ENCODE measurements around the gene PDE4D. TPM values are rescaled to one million over a fixed set of nuclear protein-coding genes. Genes with fewer than 3 reads are reported as not detected.

PDE4D gene
- total RNA-seq, 1 experiment from 2014 or later: 3.3 TPM

DNA sequence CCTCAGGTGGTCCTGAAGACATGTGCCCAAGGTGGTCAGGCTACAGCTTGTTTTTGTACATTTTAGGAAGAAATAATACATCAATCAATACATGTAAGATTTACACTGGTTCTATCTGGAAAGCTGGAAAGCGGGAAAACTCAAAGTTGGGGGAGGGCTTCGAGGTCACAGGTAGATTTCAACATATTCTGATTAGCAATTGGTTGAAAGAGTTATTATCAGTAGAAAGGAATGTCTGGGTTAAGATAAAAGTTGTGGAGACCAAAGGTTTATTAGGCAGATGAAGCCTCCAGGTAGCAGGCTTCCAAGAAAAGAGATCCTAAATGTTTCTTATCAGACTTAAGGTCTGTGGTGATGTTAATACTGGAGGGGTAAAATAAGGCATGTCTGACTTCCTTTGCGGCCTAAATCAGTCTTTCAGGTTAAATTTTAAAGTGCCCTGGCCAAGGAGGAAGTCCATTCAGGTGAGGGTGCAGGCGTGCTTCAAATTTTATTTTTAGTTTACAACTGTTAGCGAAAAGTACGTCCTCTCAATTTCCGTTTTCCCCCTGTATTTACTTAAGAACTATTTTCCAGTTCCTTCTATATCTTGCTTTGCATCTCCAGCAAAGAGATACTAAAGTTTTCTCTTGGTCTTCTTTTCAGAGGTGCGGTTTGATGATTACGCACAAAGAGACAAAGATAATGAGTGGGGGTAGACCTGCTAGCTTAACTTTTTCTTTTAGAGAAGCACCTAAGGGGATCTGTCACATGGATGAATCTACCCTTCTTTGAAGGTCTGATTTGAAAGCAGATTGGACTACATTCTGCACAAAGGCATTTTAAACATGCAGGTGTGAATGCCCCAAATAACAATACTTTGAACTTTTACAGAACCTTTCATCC, 732.1 kb downstream of the PDE4D start (continued):
- TF ChIP-seq JAZF1 (CRISPR knock-in tag; IDR thresholded peaks at IDR 0.05) (no peak), MYBL2 (CRISPR knock-in tag; IDR thresholded peaks at IDR 0.05) (no peak)
- TF ChIP-seq, protein P1, sequence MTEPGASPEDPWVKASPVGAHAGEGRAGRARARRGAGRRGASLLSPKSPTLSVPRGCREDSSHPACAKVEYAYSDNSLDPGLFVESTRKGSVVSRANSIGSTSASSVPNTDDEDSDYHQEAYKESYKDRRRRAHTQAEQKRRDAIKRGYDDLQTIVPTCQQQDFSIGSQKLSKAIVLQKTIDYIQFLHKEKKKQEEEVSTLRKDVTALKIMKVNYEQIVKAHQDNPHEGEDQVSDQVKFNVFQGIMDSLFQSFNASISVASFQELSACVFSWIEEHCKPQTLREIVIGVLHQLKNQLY (CRISPR knock-in tag; IDR thresholded peaks at IDR 0.05): no peak

- Mint-ChIP-seq H3K36me3 (no peaks in the 10 kb centered on the region), H3K4me3 (no peak overlapping the region), H3K27ac (no peak overlapping the region), H3K9me3 (no peaks in the 10 kb centered on the region), H3K4me1 (peaks cover 6% of the 10 kb centered on the region), H3K27me3 (ENCODE audit: low read depth) (peaks cover 25% of the 10 kb centered on the region)
- ATAC-seq: no peak
- ChIA-PET POLR2A (interaction anchor here (0.6 kb wide), 1 partner anchor 480 kb away, joined by 3 read pairs; no protein-coding TSS in a partner anchor), CTCF (no interaction called here)
- DNase-seq (ENCODE audit: low spot score): no peak
- TF ChIP-seq NFE2L1 (CRISPR knock-in tag; IDR thresholded peaks at IDR 0.05): no peak
- TF ChIP-seq, protein P2, sequence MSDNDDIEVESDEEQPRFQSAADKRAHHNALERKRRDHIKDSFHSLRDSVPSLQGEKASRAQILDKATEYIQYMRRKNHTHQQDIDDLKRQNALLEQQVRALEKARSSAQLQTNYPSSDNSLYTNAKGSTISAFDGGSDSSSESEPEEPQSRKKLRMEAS (CRISPR knock-in tag; IDR thresholded peaks at IDR 0.05): no peak
- TF ChIP-seq, protein P3, sequence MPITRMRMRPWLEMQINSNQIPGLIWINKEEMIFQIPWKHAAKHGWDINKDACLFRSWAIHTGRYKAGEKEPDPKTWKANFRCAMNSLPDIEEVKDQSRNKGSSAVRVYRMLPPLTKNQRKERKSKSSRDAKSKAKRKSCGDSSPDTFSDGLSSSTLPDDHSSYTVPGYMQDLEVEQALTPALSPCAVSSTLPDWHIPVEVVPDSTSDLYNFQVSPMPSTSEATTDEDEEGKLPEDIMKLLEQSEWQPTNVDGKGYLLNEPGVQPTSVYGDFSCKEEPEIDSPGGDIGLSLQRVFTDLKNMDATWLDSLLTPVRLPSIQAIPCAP (CRISPR knock-in tag; IDR thresholded peaks at IDR 0.05): no peak
- TF ChIP-seq E2F1 (CRISPR knock-in tag; IDR thresholded peaks at IDR 0.05): no peak
- TF ChIP-seq MXD4 (CRISPR knock-in tag; IDR thresholded peaks at IDR 0.05; ENCODE audit: borderline replicate concordance): no peak
- TF ChIP-seq, protein P4, sequence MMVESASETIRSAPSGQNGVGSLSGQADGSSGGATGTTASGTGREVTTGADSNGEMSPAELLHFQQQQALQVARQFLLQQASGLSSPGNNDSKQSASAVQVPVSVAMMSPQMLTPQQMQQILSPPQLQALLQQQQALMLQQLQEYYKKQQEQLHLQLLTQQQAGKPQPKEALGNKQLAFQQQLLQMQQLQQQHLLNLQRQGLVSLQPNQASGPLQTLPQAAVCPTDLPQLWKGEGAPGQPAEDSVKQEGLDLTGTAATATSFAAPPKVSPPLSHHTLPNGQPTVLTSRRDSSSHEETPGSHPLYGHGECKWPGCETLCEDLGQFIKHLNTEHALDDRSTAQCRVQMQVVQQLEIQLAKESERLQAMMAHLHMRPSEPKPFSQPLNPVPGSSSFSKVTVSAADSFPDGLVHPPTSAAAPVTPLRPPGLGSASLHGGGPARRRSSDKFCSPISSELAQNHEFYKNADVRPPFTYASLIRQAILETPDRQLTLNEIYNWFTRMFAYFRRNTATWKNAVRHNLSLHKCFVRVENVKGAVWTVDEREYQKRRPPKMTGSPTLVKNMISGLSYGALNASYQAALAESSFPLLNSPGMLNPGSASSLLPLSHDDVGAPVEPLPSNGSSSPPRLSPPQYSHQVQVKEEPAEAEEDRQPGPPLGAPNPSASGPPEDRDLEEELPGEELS (CRISPR knock-in tag; IDR thresholded peaks at IDR 0.05): no peak
Observed at GRCh38 chr5:59158637-59159391, 734.7 kb downstream of the PDE4D start.

GRCh38 chr5:59158165-59158564, 735.4 kb downstream of the PDE4D start:
- Mint-ChIP-seq H3K9me3 (no peaks in the 10 kb centered on the region), H3K27me3 (ENCODE audit: low read depth) (peaks cover 25% of the 10 kb centered on the region), H3K36me3 (no peaks in the 10 kb centered on the region), H3K27ac (no peak overlapping the region), H3K4me1 (peaks cover 6% of the 10 kb centered on the region), H3K4me3 (no peak overlapping the region)
- POLR2A ChIA-PET: no interaction called here
- no peak for ATAC-seq
- CTCF ChIA-PET: no interaction called here
- no peak for DNase-seq (ENCODE audit: low spot score)
- TF ChIP-seq ZNF416 (CRISPR knock-in tag; IDR thresholded peaks at IDR 0.05) (no peak), GTF2I (CRISPR knock-in tag; conservative IDR thresholded peaks at IDR 0.05) (no peak), ZBTB21 (CRISPR knock-in tag; IDR thresholded peaks at IDR 0.05; ENCODE audit: borderline replicate concordance) (no peak), ZBTB43 (CRISPR knock-in tag; IDR thresholded peaks at IDR 0.05) (no peak), ZNF281 (CRISPR knock-in tag; IDR thresholded peaks at IDR 0.05) (no peak), ARID4B (CRISPR knock-in tag; IDR thresholded peaks at IDR 0.05; ENCODE audit: borderline replicate concordance) (no peak), SOX15 (CRISPR knock-in tag; IDR thresholded peaks at IDR 0.05) (no peak), IRF2 (CRISPR knock-in tag; IDR thresholded peaks at IDR 0.05; ENCODE audit: borderline replicate concordance, low read depth) (no peak)
